GM12878 (cell line): ENCODE measurements around the gene ANAPC15. TPM values are rescaled to one million over a fixed set of nuclear protein-coding genes. Genes with fewer than 3 reads are reported as not detected.

ENCODE experiments used
- CEBPB ChIP-seq, 2 experiments: fragments of 150-350 bp in 1 of 2; IDR thresholded peaks; 2 replicates each; pipeline ENCODE4 v1.6.1; 2012 to 2014; ENCODE audit warnings: low read depth in 2 of 2, low read length in 2 of 2, borderline replicate concordance in 1 of 2, inconsistent platforms in 1 of 2
- CHD4 ChIP-seq: fragments of 200-600 bp; sonication (generic); IDR thresholded peaks from 2 replicates; pipeline ENCODE4 v1.6.1; 2016; ENCODE audit warnings: mild to moderate bottlenecking
- CREB1 ChIP-seq: IDR thresholded peaks from 2 replicates; pipeline ENCODE4 v1.6.1; 2012; ENCODE audit warnings: low read depth, mild to moderate bottlenecking, inconsistent platforms
- FOS ChIP-seq: IDR thresholded peaks from 3 replicates; pipeline ENCODE4 v1.6.1; 2011; ENCODE audit warnings: borderline replicate concordance; ENCODE audit not compliant: insufficient read length; ENCODE audit errors: extremely low read depth
- JUND ChIP-seq: IDR thresholded peaks from 2 replicates; pipeline ENCODE4 v1.6.1; 2012; ENCODE audit warnings: low read depth, mild to moderate bottlenecking, low read length, improper control_type of control experiment, moderate library complexity
- MTA3 ChIP-seq: IDR thresholded peaks from 2 replicates; pipeline ENCODE4 v1.6.1; 2012; ENCODE audit warnings: low read length, inconsistent platforms, borderline replicate concordance
- MYB ChIP-seq: fragments of 150-350 bp; IDR thresholded peaks from 2 replicates; pipeline ENCODE4 v1.6.1; 2014; ENCODE audit warnings: mild to moderate bottlenecking, low read depth, low read length, borderline replicate concordance
- NFYA ChIP-seq: IDR thresholded peaks from 2 replicates; pipeline ENCODE4 v1.6.1; 2011; ENCODE audit warnings: low read depth, mild to moderate bottlenecking, low read length, improper control_type of control experiment, borderline replicate concordance
- NRF1 ChIP-seq: conservative IDR thresholded peaks from 2 replicates; pipeline ENCODE4 v1.6.1; 2011; ENCODE audit warnings: mild to moderate bottlenecking, low read depth, low read length, improper control_type of control experiment
- STAT1 ChIP-seq: fragments of 450-650 bp; conservative IDR thresholded peaks from 2 replicates; pipeline ENCODE4 v1.6.1; 2014; ENCODE audit warnings: antibody characterized with exemption, mild to moderate bottlenecking
- ZNF384 ChIP-seq: IDR thresholded peaks from 2 replicates; pipeline ENCODE4 v1.6.1; 2012; ENCODE audit warnings: low read depth, mild to moderate bottlenecking, low read length, improper control_type of control experiment, borderline replicate concordance
- polyA plus RNA-seq, 11 experiments: library from polyadenylated mRNA; depleted of rRNA in 4 of 11; unstranded in 6 of 11; stranded (reverse) in 5 of 11; fragments of >200 nt; fragmentation: Nextera tagmentation in 4 of 11; fragmentation: Illumina TruSeq in 1 of 11; extraction: Ambion mirVana in 4 of 11; extraction: Trizol in 1 of 11; gene quantifications; 1 replicate in 1 of 11; 2 replicates in 10 of 11; pipeline versions ENCODE4 v1.2.1 to v1.2.3, GENCODE V29; 2011 to 2016; ENCODE audit warnings: inconsistent platforms in 2 of 11, missing spikeins in 2 of 11, low read depth in 1 of 11
- total RNA-seq, 4 experiments: library from RNA; depleted of rRNA in 3 of 4; stranded (reverse); fragments of >200 nt in 3 of 4; fragmentation: Illumina TruSeq in 1 of 4; extraction: Trizol in 1 of 4; gene quantifications; 2 replicates each; pipeline versions ENCODE4 v1.2.1 to v1.2.3, GENCODE V29; 2013 to 2021
- TF ChIP-seq, protein P1 (sequence below): fragments of 450-650 bp; IDR thresholded peaks from 2 replicates; pipeline ENCODE4 v1.6.1; 2018; ENCODE audit warnings: borderline replicate concordance, mild to moderate bottlenecking; ENCODE audit not compliant: partially characterized antibody
- TF ChIP-seq, protein P2 (sequence below): IDR thresholded peaks from 2 replicates; pipeline ENCODE4 v1.6.1; 2012; ENCODE audit warnings: low read length, inconsistent platforms

The ANAPC15 gene
- total and polyA plus RNA-seq, 10 of the 15 experiments (the other 5 are each of a cell fraction or from before 2014, with no cell fraction given), result 83.4 to 372 (median 103) TPM

DNA sequence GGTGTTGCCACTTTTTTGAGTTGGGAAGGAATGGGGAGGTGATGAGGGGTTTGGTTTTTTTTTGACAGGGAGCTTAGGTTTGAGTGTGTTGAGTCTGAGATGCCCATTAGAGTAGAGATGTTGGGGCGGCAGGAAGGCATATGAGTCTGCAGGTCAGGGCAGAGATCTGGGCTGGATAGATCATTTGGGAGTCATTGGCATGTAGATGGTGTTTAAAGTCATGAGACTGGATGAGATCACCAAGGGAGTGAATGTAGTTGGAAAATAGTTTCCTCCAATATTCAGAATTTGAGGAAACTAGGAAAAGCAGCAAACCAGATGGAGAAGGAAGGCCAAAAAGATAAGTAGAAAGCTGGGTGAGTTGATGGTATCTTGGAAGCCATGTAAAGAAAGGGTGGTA lies 2.1 kb upstream of the ANAPC15 start (continued):
- TF ChIP-seq, protein P1, sequence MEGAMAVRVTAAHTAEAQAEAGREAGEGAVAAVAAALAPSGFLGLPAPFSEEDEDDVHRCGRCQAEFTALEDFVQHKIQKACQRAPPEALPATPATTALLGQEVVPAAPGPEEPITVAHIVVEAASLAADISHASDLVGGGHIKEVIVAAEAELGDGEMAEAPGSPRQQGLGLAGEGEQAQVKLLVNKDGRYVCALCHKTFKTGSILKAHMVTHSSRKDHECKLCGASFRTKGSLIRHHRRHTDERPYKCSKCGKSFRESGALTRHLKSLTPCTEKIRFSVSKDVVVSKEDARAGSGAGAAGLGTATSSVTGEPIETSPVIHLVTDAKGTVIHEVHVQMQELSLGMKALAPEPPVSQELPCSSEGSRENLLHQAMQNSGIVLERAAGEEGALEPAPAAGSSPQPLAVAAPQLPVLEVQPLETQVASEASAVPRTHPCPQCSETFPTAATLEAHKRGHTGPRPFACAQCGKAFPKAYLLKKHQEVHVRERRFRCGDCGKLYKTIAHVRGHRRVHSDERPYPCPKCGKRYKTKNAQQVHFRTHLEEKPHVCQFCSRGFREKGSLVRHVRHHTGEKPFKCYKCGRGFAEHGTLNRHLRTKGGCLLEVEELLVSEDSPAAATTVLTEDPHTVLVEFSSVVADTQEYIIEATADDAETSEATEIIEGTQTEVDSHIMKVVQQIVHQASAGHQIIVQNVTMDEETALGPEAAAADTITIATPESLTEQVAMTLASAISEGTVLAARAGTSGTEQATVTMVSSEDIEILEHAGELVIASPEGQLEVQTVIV, result no peak
- TF ChIP-seq FOS, result no peak
- TF ChIP-seq CEBPB (IDR thresholded peaks at IDR 0.05; ENCODE audit: borderline replicate concordance in 1 of 2, low read depth in 2 of 2, low read length in 2 of 2), result no peak
- TF ChIP-seq STAT1, result no peak
- TF ChIP-seq MYB, result no peak
- no peak for TF ChIP-seq CHD4
- TF ChIP-seq ZNF384, result no peak
- TF ChIP-seq, protein P2, sequence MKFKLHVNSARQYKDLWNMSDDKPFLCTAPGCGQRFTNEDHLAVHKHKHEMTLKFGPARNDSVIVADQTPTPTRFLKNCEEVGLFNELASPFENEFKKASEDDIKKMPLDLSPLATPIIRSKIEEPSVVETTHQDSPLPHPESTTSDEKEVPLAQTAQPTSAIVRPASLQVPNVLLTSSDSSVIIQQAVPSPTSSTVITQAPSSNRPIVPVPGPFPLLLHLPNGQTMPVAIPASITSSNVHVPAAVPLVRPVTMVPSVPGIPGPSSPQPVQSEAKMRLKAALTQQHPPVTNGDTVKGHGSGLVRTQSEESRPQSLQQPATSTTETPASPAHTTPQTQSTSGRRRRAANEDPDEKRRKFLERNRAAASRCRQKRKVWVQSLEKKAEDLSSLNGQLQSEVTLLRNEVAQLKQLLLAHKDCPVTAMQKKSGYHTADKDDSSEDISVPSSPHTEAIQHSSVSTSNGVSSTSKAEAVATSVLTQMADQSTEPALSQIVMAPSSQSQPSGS, result no peak
- TF ChIP-seq NRF1, result no peak
- no peak for TF ChIP-seq MTA3
- no peak for TF ChIP-seq CREB1
- TF ChIP-seq NFYA, result no peak
- no peak for TF ChIP-seq JUND
- TF ChIP-seq, all 136 proteins: peak for 0
